Kidney glomerular epithelial cell (primary cell): Measurements from ENCODE around the gene C1QTNF2.
"Not testable (repeated sequence)": the region's sequence is repeated elsewhere in the genome, so short reads cannot be mapped to it uniquely, and the experiment has no call there.

Experiments used
- DNase-seq: peaks from one replicate; lab custom pipeline; 2025; lab: John Stamatoyannopoulos, UW

C1QTNF2 gene

GRCh38 chr5:160342413-160342941 lies 27.9 kb downstream of the C1QTNF2 start:
- DNase-seq, result peak; percentile 5

- no peak for DNase-seq
Measured at GRCh38 chr5:160341309-160341870, 29.0 kb downstream of the C1QTNF2 start.

GRCh38 chr5:160340513-160340912 lies 29.9 kb downstream of the C1QTNF2 start:
- DNase-seq, result not testable (repeated sequence)

GRCh38 chr5:160339406-160340130 lies 30.9 kb downstream of the C1QTNF2 start:
- no peak for DNase-seq

- not testable (repeated sequence) for DNase-seq
Measured at GRCh38 chr5:160334716-160335115, 35.7 kb downstream of the C1QTNF2 start.

- no peak for DNase-seq
Measured at GRCh38 chr5:160333721-160334120, 36.7 kb downstream of the C1QTNF2 start.

- no peak for DNase-seq
Measured at GRCh38 chr5:160330212-160330611, 40.2 kb downstream of the C1QTNF2 start.

- DNase-seq, result no peak
Measured at GRCh38 chr5:160327818-160328217, 42.6 kb downstream of the C1QTNF2 start.

GRCh38 chr5:160326981-160327380 lies 43.4 kb downstream of the C1QTNF2 start:
- DNase-seq, result no peak

- no peak for DNase-seq
Measured at GRCh38 chr5:160325716-160326115, 44.7 kb downstream of the C1QTNF2 start.

- DNase-seq, result no peak
Measured at GRCh38 chr5:160324886-160325285, 45.5 kb downstream of the C1QTNF2 start.

GRCh38 chr5:160318409-160318808 lies 52.0 kb downstream of the C1QTNF2 start:
- no peak for DNase-seq

- no peak for DNase-seq
Measured at GRCh38 chr5:160317434-160317833, 53.0 kb downstream of the C1QTNF2 start.

- peak; percentile 45 for DNase-seq
Measured at GRCh38 chr5:160315968-160316367, 54.5 kb downstream of the C1QTNF2 start.

GRCh38 chr5:160312960-160313727 lies 57.3 kb downstream of the C1QTNF2 start:
- no peak for DNase-seq

- peak; percentile 57 for DNase-seq
Measured at GRCh38 chr5:160312134-160312959, 58.1 kb downstream of the C1QTNF2 start, which contains the start of gene CCNJL. Gene CCNJL, minus strand, starts transcription at chr5:160312564. Its CDS starts 641 bp downstream, at chr5:160311923.

- DNase-seq, result no peak
Measured at GRCh38 chr5:160311491-160312133, 58.8 kb downstream of the C1QTNF2 start.

GRCh38 chr5:160310552-160311295 lies 59.7 kb downstream of the C1QTNF2 start:
- DNase-seq, result peak; percentile 7

- no peak for DNase-seq
Measured at GRCh38 chr5:160310140-160310539, 60.3 kb downstream of the C1QTNF2 start.

GRCh38 chr5:160306696-160307095 lies 63.7 kb downstream of the C1QTNF2 start:
- no peak for DNase-seq
